HG03439 (cell line): ENCODE data around the gene POT1.
"Not testable (repeated sequence)": the region's sequence is repeated elsewhere in the genome, so short reads cannot be mapped to it uniquely, and the experiment has no call there.

Experiments
- ATAC-seq: cut with Tn5 transposase; IDR thresholded peaks from one replicate; pipeline ENCODE4 v1.9.1; 2021; ENCODE audit warnings: mild to moderate bottlenecking, moderate library complexity; ENCODE audit not compliant: unreplicated experiment

The POT1 gene, protein sequence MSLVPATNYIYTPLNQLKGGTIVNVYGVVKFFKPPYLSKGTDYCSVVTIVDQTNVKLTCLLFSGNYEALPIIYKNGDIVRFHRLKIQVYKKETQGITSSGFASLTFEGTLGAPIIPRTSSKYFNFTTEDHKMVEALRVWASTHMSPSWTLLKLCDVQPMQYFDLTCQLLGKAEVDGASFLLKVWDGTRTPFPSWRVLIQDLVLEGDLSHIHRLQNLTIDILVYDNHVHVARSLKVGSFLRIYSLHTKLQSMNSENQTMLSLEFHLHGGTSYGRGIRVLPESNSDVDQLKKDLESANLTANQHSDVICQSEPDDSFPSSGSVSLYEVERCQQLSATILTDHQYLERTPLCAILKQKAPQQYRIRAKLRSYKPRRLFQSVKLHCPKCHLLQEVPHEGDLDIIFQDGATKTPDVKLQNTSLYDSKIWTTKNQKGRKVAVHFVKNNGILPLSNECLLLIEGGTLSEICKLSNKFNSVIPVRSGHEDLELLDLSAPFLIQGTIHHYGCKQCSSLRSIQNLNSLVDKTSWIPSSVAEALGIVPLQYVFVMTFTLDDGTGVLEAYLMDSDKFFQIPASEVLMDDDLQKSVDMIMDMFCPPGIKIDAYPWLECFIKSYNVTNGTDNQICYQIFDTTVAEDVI

DNA sequence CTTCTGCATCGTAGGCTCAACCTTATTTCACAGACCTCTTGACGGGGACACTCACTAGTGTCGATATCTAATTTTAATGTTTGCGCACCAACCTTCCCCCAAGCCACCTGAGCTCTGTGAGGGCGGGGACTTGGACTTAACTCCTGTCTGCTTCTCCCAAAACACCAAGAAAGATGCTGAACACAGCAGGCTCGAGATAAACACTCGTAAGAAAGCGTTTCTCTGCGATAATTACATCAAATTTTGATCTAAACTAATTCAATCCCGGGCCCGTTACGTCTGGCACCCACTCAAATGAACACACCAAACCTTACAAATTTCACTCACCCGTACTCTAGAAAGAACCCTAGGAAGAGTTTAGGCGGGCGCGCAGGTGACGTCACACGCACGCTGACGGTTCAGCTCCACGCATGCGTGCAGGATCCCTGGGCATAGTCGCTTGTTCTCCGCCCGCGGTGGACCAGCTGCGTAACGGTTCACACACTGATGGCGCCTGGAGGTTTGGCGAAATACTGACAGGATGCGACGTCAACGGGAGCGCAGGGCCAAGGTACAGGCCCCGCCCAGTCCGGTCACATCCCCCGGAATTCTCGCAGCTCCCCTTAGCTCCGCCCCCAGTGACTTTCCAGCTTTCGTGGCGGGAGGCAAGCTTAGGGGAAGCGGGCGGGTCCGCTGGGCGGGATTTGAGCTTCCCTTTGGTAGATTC lies at the start of gene POT1:
Gene POT1, minus strand, starts transcription at position 359 of the 706 bp plus-strand sequence. CDS start 32,652 bp downstream, outside the sequence.
- ATAC-seq = peak; percentile 100

DNA sequence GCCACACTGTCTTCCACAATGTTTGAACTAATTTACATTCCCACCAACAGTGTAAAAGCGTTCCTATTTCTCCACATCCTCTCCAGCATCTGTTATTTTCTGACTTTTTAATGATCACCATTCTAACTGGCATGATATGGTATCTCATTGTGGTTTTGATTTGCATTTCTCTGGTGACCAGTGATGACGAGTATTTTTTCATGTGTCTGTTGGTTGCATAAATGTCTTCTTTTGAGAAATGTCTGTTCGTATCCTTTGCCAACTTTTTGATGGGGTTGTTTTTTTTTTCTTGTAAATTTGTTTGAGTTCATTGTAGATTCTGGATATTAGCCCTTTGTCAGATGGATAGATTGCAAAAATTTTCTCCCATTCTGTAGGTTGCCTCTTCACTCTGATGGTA lies 45.5 kb upstream of the POT1 start:
- not testable (repeated sequence) for ATAC-seq

DNA sequence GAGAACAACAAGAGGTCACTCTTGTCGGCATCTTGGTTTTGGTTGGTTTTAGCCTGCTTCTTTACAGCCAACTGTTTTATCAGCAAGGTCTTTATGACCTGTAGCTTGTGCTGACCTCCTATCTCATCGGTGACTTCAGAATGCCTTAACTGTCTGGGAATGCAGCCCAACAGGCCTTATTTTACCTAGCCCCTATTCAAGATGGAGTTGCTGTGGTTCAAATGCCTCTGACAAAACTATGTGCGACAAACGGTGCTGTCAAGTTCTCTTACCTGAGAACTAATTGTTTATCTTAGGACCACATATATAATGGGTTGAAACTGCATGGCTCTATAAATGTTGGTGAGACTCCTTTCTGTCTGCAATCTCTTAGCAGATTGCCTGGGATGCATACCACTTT lies 35.9 kb upstream of the POT1 start:
- no peak for ATAC-seq

DNA sequence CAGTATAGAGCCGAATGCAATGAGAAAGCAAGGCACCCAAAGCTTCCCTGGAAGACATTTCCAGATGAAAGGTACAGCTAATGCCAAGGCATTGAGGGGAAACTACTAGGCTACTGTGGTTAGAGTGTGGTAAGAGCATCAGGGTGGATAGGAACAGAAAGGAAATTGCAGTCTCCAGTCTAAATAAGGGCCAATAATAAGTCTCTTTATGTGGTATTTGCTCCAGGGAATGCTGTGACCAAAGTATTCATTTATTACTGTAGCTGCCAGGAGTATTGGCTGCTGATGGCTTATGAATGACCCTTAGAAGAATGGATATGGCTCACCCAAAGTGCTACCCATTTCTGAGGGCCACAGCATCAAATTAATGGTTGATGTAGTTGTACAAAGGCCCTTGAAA lies 30.1 kb upstream of the POT1 start:
- no peak for ATAC-seq

DNA sequence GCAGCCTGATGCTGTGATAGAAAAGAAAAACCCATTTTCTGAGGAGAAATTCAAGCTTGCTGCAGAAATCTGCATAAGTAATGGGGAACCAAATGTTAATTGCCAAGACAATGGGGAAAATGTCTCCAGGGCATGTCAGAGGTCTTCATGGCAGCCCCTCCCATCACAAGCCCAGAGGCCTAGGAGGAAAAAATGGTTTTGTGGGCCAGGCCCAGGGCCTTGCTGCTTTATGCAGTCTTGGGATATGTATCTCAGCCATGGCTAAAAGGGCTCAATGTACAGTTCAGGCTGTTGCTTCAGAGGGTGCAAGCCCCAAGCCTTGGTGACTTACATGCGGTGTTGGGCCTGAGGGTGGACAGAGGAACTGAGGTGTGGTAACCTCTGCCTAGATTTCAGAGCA lies 28.3 kb upstream of the POT1 start:
- not testable (repeated sequence) for ATAC-seq

DNA sequence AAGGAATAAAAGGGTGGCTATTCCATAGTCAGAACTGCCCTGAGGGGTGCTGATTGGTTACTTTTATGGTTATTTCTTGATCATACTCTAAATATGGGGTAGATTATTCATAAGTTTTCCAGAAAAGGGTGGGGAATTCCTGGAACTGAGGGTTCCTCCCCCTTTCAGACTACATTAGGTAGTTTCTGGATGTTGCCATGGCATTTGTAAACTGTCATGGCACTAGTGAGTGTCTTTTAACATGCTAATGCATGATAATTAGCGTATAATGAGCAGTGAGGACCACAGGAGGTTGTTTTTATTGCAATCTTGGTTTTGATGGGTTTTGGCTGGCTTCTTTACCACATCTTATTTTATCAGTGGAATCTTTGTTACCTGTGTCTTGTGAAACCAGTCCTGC lies 26.5 kb upstream of the POT1 start:
- ATAC-seq = no peak

DNA sequence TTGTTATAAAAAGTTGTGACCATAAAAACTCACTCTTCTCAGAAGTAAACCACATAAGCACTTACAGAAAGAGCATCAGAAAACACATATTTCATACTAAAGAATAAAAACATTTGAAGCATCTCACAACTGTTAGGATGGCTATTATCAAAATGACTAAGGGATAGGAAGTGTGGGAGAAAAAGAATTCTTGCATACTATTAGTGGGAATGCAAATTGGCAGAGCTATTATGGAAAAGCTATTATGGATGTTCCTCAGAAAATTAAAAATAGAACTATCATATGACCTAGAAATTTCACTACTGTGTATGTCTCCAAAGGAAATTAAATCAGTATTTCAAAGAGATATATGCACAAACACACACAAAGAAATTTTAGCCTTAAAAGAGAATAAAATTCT lies 25.2 kb upstream of the POT1 start:
- ATAC-seq = no peak

DNA sequence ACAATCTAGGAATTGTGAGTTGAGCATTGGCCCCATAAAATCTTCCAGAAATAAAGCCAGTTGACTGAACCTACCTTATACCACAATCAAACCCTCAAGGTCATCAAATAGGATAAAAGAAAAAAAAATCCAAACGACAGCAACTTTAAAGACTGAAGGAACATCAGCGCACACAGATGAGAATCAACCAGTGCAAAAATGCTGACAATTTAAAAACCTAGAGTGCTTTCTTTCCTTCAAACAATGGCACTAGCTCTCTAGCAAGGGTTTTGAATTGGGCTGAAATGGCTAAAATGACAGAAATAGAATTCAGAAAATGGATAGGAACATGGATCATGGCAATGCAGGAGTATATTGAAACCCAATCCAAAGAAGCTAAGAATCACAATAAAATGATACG lies 16.1 kb upstream of the POT1 start:
- no peak for ATAC-seq

DNA sequence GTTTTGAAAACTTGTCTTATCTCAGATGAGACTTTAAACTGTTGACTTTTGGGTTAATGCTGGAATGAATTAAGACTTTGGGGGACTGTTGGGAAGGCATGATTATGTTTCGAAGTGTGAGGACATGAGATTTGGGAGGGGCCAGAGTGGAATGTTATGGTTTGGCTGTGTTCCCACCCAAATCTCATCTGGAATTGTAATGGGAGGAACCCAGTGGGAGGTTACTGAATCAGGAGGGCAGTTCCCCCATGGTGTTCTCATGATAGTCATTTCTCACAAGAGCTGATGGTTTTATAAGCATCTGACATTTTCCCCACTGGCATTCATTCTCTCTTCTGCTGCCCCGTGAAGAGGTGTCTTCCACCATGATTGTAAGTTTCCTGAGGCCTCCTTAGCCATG lies 13.8 kb upstream of the POT1 start:
- no peak for ATAC-seq

DNA sequence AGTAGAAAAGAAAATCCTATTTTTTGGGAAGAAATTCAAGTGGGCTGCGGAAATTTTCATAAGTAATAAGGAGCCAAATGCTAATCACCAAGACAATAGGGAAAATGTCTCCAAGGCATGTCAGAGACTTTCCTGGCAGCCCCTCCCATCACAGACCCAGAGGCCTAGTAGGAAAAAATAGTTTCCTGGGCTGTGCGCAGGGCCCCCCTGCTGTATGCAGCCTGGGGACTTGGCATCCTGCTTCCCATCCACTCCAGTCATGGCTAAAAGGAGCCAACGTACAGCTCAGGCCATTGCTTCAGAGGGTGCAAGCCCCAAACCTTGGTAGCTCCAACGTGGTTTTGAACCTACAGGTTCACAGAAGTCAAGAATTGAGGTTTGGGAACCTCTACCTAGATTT lies 12.8 kb upstream of the POT1 start:
- no peak for ATAC-seq

DNA sequence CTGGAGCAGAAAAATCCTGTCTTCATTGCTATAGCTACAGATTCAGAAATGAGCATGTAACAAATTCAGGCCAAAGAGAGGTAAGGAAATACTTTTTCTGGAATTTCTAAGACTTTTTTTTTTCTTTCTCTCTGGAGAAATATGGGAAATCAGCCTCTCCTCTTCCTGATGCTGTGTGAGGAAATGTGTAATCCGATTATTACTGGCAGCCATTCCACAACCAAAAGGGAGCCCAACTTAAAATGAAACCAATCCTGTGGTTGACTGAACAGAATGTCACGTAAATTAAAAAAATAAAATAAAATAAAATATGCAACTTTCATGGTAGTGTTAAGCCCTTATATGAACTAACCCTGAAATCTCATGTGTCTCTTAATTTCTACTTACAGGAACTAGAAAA lies 10.7 kb upstream of the POT1 start:
- no peak for ATAC-seq

DNA sequence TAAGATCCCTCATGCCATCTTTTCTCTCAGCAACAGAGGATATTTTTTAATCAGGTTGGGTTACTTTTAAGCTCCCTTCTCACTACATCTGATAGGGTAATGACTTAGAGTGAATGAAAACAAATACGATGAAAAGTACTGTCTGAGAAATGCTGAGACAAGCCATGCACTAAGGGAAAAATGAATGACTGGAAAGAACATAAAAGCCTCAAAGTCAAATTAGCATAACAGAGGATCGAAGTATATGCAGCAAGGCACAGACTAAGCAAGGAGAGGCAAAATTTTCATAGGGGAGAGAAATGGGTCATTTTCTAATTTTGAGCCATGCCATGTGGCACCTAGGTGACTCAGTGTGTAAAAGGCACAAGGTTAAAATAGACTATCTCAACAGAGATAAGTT lies 8.5 kb upstream of the POT1 start:
- ATAC-seq = no peak

DNA sequence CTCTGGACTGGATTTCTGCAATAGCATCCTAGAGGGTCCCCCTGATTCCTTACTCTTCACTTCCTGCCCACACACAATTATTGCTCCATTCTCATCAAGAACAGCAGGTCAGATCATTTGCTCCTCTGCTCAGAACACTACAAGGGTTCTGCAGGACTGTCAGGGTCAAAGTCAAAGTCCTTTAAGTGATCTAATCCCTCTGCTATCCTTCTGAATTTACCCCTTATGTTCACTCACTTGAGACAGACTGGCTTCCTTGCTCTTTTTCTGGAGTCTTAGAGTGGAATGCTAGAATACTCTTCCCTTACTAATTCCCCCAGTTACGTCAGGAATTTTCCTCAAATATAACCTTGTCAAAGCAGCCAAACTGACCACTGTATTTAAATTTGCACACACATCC lies 7.5 kb upstream of the POT1 start:
- ATAC-seq = no peak

DNA sequence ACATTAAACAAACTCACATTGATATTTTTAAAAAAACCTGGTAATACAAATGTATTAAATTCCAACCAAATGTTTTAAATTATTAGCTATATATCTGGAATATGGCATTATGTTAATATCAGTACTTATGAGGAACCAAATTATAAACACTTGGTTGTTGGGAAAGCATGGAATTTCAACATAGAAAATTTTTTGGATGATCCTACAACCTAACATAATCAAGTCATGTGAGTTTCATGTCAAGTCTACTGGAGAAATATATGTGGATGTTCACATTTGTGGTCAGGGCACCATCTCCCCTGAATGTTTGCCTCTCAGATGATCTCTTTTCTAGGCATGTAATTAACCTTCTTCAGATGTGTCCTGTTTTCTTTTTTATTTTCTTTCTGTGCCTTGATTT lies 5.2 kb upstream of the POT1 start:
- no peak for ATAC-seq

DNA sequence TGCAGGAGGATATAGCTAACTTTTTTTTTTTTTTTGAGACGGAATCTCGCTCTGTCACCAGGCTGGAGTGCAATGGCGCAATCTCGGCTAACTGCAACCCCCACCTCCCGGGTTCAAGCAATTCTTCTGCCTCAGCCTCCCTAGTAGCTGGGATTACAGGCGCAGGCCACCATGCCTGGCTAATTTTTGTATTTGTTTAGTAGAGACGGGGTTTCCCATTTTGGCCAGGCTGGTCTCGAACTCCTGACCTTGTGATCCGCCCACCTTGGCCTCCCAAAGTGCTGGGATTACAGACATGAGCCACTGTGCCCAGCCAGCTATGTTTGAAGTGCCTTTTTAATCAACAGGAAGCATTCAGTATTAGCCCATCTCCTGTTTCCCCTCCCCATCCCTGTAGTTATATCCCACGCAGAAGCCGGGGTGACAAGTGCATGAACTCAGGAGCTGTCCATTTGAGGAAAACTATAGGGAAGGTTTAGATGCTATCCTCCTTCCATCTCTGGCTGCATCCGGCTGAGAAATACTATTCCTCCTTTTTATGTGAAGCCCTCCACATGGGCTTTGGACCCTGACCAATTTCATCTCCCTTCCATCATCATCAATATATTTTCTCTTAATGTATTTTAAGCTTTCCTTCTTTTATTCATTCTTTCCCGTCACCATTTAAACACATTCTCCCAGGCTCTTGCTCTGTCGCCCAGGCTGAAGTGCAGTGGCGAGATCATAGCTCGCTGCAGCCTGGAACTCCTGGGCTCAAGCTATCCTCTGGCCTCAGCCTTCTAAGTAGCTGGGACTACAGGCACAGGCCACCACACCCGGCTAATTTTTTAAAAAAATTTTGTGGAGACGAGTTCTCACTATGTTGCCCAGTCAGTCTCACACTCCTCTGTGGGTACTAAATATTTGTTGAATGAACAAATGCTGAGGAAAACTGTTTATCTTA lies 1.3 kb upstream of the POT1 start:
- no peak for ATAC-seq

DNA sequence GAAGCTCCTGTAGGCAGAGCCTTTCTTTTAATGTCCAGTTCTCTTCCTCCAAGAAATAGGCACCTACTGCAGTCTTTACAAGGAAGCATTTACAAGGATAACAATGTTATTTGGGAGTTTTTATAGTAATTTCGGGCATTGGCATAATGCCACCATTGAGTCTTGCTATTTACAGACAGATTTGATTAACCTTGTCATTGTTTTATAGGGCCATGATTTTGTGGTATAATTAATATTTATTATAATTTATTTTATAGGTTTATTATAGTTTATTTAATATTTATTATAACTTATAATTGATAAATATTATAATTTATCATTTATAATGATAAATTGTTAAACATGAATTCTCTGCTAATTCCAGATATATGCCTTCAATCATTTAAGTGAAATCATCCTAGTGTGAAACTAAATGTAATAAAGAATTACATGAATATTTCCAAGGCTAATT lies 573 bp upstream of the POT1 start:
- no peak for ATAC-seq

DNA sequence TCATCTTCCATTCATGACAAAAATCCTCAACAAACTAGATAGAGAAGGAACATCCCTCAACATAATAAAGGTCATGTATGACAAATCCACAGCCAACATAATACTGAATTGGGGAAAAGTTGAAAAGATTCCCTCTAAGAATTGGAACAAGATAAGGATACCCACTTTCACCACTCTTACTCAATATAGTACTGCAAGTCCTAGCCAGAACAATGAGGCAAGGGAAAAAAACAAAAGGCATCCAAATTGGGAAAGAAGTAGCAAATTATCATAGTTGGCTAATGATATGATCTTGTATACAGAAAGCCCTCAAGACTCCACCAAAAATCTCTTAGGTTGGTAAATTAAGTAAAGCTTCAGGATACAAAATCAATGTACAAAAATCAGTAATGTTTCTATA lies 4.7 kb downstream of the POT1 start:
- ATAC-seq = no peak

DNA sequence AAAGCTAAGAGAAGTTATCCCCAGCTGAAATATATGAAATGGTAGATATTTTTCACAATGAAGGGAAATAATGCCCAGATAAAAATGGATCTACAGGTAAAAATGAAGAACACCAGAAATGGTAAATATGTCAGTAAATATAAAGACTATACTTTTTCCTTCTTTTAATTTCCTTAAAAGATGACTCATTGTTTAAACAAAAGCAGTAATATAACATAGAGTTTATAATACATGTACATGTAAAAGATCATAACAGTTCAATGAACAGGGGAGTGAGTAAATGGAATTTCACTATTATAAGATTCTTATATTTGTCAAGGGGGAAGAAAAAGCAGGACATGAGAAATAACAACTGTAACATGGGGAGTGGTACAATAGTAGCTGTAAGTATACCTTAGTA lies 7.4 kb downstream of the POT1 start:
- no peak for ATAC-seq

DNA sequence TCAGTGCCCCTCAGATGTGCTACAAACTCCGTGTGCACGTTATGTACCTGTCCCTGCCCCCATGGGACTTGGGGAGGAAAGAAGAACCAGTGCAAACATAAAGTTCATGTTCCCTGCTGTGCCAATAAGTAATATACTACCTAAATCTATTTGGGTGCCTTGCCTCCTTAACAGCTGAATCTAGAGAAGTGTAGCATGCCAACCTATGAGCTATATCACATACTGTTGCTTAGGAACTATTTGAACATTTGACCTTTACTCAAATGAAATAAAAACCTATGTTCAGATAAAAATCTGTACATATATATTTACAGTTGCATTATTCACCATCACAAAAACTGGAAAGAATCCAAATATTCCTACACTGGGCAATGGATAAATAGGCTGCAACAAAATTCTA lies 9.8 kb downstream of the POT1 start:
- no peak for ATAC-seq

DNA sequence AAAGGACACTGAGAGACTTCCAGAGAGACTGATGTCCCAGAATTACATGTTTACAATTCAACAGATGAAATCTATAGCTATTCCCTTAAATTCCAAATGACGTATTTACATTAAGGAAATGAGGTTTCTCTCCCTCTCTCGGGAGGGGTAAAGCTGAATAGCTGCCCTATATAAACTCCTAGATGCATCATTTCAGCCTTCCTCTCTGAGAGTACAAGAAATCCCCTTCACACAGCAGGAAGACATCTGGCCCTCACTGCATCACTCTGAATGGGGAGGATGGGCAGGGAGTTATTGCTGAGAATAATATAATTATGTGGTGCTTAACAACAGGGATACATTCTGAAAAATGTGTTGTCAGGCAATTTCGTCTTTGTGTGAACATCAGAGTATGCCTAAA lies 11.0 kb downstream of the POT1 start:
- ATAC-seq = peak; percentile 44

DNA sequence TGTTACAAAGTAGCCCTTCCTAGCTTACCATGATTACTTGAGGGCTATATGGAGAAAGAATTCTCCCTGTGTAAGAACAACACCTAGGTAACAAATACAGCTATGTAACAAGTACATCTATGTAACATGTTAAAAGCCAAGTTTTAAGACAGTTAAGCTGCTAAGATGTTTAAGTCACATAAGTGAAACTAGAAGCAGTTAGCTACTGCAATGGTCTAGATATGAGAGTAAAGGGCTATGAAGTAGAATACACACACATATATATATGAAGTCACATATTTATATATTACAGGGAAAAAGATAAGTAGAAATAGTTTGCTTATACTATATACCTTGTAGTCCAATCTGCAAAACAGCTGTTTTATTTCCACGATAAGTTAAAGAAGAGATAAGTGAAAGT lies 14.4 kb downstream of the POT1 start:
- peak; percentile 43 for ATAC-seq
